ENCODE results near the gene LRP1-AS.

Gene LRP1-AS

DNA sequence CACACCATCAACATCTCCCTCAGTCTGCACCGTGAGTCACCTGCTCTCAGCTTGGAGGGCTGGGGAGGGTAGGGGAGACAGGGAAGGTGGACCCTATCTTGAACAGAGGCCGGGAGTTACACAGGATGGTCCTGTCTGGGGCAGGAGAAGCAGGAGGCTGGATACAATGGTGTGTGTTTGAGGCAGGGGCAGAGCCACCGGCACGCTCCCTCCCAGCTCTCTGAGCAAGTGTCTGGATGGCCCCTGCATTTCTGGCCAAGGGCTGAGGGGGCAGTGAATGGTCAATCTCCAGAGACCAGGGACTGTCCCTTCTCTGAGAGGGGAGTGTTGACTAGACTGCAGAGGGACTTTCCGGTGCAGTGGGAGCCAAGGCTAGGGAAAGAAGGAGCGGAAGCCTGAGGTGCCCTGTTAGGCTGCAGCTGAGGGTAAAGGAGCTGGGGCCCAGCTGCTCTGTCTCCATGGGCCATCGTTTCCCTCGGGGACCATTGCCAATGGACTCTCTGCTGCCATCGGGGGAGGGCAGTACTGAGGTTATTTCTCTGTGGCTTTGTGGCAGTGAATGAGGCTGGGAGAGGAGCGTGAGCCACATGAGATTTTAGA lies 1.9 kb downstream of the LRP1-AS start:
- no peak for DNase-seq (ENCODE audit: low spot score)
- ChIA-PET CTCF (interaction anchor here (0.8 kb wide), 1 partner anchor 21 kb away, joined by 3 read pairs; no protein-coding TSS in a partner anchor), POLR2A (ENCODE audit: low non-redundant PET) (no interaction called here)
- H3K27ac ChIP-seq = peak overlapping the region; percentile 34
- TF ChIP-seq, protein P1, sequence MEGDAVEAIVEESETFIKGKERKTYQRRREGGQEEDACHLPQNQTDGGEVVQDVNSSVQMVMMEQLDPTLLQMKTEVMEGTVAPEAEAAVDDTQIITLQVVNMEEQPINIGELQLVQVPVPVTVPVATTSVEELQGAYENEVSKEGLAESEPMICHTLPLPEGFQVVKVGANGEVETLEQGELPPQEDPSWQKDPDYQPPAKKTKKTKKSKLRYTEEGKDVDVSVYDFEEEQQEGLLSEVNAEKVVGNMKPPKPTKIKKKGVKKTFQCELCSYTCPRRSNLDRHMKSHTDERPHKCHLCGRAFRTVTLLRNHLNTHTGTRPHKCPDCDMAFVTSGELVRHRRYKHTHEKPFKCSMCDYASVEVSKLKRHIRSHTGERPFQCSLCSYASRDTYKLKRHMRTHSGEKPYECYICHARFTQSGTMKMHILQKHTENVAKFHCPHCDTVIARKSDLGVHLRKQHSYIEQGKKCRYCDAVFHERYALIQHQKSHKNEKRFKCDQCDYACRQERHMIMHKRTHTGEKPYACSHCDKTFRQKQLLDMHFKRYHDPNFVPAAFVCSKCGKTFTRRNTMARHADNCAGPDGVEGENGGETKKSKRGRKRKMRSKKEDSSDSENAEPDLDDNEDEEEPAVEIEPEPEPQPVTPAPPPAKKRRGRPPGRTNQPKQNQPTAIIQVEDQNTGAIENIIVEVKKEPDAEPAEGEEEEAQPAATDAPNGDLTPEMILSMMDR (conservative IDR thresholded peaks at IDR 0.05; ENCODE audit: low read depth) = no peak

DNA sequence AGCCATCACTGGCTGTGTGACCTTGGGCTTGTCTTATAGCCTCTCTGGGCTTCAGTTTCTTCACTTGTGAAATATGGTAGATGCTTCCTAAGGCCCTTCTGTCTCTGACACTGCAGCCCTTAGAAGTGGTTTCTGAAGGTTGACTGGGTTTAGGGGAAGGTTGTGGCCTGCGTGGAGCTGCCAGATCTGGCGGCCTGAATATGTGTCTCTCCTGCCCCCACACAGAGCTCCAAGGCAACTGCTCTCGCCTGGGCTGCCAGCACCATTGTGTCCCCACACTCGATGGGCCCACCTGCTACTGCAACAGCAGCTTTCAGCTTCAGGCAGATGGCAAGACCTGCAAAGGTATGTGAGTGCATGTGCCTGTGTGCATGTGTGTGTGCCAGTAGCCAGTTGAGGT lies 4.0 kb downstream of the LRP1-AS start:
- no peak for DNase-seq (ENCODE audit: low spot score)
- ChIA-PET POLR2A (ENCODE audit: low non-redundant PET) (no interaction called here), CTCF (no interaction called here)
- TF ChIP-seq, protein P1 (conservative IDR thresholded peaks at IDR 0.05; ENCODE audit: low read depth) = no peak
- peak overlapping the region; percentile 38 for H3K27ac ChIP-seq

DNA sequence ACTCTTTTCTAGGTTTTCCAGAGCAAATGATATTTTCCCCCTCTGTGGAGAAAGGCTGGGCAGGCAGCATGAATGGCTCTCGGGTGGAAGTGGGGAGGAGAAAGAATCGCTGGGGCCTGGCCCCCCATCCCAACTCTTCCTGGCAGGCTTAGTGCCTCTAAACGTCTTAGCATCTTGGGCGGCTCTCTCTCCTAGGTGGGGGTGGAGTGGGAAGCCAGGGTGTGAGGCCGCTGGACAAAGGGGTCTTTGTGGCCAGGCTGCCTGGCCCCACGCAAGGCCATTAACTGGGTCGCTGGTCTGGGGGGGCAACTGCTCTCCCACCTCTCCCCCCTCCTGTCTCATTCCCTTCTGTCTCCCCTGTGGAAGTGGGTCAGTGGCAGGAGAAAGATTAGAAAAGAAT lies 4.7 kb downstream of the LRP1-AS start:
- TF ChIP-seq, protein P1 (conservative IDR thresholded peaks at IDR 0.05; ENCODE audit: low read depth) = no peak
- peak overlapping the region; percentile 38 for H3K27ac ChIP-seq
- POLR2A ChIA-PET (ENCODE audit: low non-redundant PET) = no interaction called here
- DNase-seq (ENCODE audit: low spot score) = no peak
- CTCF ChIA-PET = interaction anchor here (1.1 kb wide), 1 partner anchor 72 kb away, joined by 4 read pairs; no protein-coding TSS in a partner anchor

DNA sequence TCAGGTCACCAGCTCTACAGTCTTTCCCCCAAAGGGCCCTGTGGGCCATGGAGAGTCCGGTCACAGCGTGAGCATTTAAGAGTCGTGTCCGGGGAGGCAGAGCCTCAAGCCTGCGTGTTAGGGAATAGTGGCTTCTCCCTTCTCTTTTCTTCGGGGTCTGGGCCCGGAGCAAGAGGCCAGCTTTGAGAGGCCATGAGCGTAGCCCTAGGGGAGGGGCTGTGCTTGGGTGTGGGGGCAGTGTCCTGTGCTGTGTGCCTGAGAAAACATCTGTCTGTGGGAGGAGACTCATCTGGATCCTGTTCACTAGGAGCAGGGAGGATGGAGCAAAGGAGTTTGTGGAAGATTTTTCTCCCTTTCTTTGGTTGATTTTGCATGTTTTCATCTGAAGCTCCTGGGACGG lies 5.3 kb downstream of the LRP1-AS start:
- ChIA-PET CTCF (interaction anchor here (0.7 to 1.1 kb wide), 2 partner anchors 72 to 1316 kb away, joined by 3 to 4 read pairs; no protein-coding TSS in a partner anchor), POLR2A (ENCODE audit: low non-redundant PET) (no interaction called here)
- DNase-seq (ENCODE audit: low spot score) = no peak
- TF ChIP-seq, protein P1 (conservative IDR thresholded peaks at IDR 0.05; ENCODE audit: low read depth) = no peak
- H3K27ac ChIP-seq = peak overlapping the region; percentile 31

DNA sequence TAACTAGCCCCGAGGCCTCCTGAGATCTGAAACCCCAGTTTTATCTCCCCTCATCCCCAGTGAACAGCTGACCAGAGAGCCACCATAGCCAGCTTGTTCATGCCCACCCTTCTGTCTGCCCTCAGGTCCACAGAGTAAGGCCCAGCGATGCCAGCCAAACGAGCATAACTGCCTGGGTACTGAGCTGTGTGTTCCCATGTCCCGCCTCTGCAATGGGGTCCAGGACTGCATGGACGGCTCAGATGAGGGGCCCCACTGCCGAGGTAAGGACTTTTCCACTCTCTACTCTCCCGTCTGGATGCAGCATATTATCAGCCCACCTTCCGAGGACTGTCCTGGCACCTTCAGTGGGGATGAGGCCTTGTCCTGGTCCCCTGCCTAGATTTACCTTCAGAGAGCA lies 6.2 kb downstream of the LRP1-AS start:
- peak overlapping the region; percentile 31 for H3K27ac ChIP-seq
- ChIA-PET POLR2A (ENCODE audit: low non-redundant PET) (no interaction called here), CTCF (no interaction called here)
- TF ChIP-seq, protein P1 (conservative IDR thresholded peaks at IDR 0.05; ENCODE audit: low read depth) = no peak
- DNase-seq (ENCODE audit: low spot score) = no peak

DNA sequence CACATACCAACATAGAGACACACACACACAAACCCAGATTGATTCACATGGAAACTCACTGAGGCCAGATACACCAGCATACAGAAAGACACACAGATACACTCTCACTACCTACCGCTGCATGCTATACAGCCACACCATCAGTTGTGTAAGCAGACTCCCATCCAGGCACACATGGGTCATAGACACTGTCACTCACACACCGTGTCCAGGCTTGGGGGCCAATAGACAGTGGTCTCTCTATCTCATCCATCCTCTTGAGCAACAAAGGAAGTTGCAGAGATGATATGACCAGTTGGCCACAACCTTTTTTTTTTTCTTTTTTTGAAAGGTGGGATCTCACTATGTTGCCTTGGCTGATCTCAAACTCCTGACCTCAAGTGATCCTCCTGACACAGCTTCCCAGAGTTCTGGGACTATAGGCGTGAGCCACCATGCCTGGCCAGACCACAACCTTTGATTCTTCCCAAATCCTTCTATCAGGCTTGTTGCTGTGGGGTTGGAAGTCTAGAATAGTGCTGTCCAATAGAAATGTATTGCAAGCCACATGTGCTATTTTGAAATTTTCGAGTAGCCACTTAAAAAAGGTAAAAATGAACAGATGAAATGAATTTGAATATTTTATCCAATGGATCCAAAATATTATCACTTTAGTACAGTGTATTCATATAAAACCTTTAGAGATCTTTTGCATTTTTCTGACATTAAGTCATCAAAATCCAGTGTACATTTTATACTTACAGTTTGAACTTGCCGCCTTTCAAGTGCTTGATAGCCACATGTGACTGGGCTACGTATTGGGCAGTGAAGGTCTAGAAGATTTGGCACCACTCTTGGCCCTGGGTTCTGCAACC lies 7.4 kb downstream of the LRP1-AS start:
- ChIA-PET POLR2A (ENCODE audit: low non-redundant PET) (no interaction called here), CTCF (no interaction called here)
- H3K27ac ChIP-seq = no peak overlapping the region
- DNase-seq (ENCODE audit: low spot score) = no peak
- TF ChIP-seq, protein P1 (conservative IDR thresholded peaks at IDR 0.05; ENCODE audit: low read depth) = no peak
